ENCODE results near the gene TNXB.
"Not testable (repeated sequence)": the region's sequence is repeated elsewhere in the genome, so short reads cannot be mapped to it uniquely, and the experiment has no call there.

DNA sequence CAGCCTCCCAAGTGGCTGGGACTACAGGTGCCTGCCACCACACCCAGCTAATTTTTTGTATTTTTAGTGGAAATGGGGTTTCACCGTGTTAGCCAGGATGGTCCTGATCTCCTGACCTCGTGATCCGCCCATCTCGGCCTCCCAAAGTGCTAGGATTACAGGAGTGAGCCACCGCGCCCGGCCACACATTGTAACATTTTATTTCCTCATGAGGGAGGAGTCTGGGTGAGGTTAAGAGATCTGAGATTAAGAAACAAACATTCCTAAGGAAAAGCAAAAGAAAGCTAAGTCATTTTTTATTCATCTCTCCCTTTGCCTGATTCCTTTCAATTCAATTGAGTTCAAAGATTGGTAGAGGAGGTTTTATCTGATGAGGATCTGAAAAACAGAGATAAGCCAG lies 35.1 kb upstream of the TNXB start:
- not testable (repeated sequence) for TF ChIP-seq KLF6 (CRISPR knock-in tag; IDR thresholded peaks at IDR 0.05; ENCODE audit: borderline replicate concordance); RAD51 (IDR thresholded peaks at IDR 0.05; ENCODE audit: borderline replicate concordance, low read depth); ETV5 (CRISPR knock-in tag; IDR thresholded peaks at IDR 0.05; ENCODE audit: low read depth); TAF1 (IDR thresholded peaks at IDR 0.05; ENCODE audit: control insufficient read depth, extremely low read depth, insufficient read depth, low read length, severe bottlenecking); NFRKB (IDR thresholded peaks at IDR 0.05; ENCODE audit: low read depth)
- TF ChIP-seq, protein P1, sequence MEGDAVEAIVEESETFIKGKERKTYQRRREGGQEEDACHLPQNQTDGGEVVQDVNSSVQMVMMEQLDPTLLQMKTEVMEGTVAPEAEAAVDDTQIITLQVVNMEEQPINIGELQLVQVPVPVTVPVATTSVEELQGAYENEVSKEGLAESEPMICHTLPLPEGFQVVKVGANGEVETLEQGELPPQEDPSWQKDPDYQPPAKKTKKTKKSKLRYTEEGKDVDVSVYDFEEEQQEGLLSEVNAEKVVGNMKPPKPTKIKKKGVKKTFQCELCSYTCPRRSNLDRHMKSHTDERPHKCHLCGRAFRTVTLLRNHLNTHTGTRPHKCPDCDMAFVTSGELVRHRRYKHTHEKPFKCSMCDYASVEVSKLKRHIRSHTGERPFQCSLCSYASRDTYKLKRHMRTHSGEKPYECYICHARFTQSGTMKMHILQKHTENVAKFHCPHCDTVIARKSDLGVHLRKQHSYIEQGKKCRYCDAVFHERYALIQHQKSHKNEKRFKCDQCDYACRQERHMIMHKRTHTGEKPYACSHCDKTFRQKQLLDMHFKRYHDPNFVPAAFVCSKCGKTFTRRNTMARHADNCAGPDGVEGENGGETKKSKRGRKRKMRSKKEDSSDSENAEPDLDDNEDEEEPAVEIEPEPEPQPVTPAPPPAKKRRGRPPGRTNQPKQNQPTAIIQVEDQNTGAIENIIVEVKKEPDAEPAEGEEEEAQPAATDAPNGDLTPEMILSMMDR (IDR thresholded peaks at IDR 0.05 in 2 of 3, conservative IDR thresholded peaks at IDR 0.05 in 1 of 3; ENCODE audit: insufficient read depth in 2 of 3, low read depth in 1 of 3, low read length in 3 of 3): not testable (repeated sequence)

Data from K562 (cell line).